Measurements from ENCODE around the gene FBXL13. TPM values are rescaled to one million over a fixed set of nuclear protein-coding genes. Genes with fewer than 3 reads are reported as not detected.
"Not testable (repeated sequence)": the region's sequence is repeated elsewhere in the genome, so short reads cannot be mapped to it uniquely, and the experiment has no call there.

The FBXL13 gene
- total RNA-seq, 1 donor from 2014 or later: 2.1 TPM

- DNase-seq (ENCODE audit: low read depth, low spot score): no peak
- no peaks in the 10 kb centered on the region for H3K4me1 Mint-ChIP-seq
- H3K4me3 Mint-ChIP-seq: no peak overlapping the region
- no peaks in the 10 kb centered on the region for H3K36me3 Mint-ChIP-seq (ENCODE audit: low read depth)
- TF ChIP-seq, protein P1, sequence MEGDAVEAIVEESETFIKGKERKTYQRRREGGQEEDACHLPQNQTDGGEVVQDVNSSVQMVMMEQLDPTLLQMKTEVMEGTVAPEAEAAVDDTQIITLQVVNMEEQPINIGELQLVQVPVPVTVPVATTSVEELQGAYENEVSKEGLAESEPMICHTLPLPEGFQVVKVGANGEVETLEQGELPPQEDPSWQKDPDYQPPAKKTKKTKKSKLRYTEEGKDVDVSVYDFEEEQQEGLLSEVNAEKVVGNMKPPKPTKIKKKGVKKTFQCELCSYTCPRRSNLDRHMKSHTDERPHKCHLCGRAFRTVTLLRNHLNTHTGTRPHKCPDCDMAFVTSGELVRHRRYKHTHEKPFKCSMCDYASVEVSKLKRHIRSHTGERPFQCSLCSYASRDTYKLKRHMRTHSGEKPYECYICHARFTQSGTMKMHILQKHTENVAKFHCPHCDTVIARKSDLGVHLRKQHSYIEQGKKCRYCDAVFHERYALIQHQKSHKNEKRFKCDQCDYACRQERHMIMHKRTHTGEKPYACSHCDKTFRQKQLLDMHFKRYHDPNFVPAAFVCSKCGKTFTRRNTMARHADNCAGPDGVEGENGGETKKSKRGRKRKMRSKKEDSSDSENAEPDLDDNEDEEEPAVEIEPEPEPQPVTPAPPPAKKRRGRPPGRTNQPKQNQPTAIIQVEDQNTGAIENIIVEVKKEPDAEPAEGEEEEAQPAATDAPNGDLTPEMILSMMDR (conservative IDR thresholded peaks at IDR 0.05): no peak
- H3K27ac Mint-ChIP-seq (ENCODE audit: unreplicated experiment): no peak overlapping the region
- H3K27me3 Mint-ChIP-seq (ENCODE audit: low read depth): no peaks in the 10 kb centered on the region
- peaks cover 3% of the 10 kb centered on the region for H3K9me3 Mint-ChIP-seq
Observed at GRCh38 chr7:102982235-102982634, 92.4 kb downstream of the FBXL13 start.

- Mint-ChIP-seq H3K27me3 (ENCODE audit: low read depth) (no peaks in the 10 kb centered on the region), H3K36me3 (ENCODE audit: low read depth) (peaks cover 4% of the 10 kb centered on the region), H3K27ac (ENCODE audit: unreplicated experiment) (no peak overlapping the region), H3K9me3 (peaks cover 7% of the 10 kb centered on the region), H3K4me3 (no peak overlapping the region), H3K4me1 (no peaks in the 10 kb centered on the region)
- TF ChIP-seq, protein P1 (conservative IDR thresholded peaks at IDR 0.05): no peak
- no peak for DNase-seq (ENCODE audit: low read depth, low spot score)
Observed at GRCh38 chr7:102981451-102981850, 93.1 kb downstream of the FBXL13 start.

- DNase-seq (ENCODE audit: low read depth, low spot score): no peak
- no peaks in the 10 kb centered on the region for H3K27me3 Mint-ChIP-seq (ENCODE audit: low read depth)
- peaks cover 7% of the 10 kb centered on the region for H3K36me3 Mint-ChIP-seq (ENCODE audit: low read depth)
- TF ChIP-seq, protein P1 (conservative IDR thresholded peaks at IDR 0.05): no peak
- H3K4me3 Mint-ChIP-seq: no peak overlapping the region
- no peak overlapping the region for H3K27ac Mint-ChIP-seq (ENCODE audit: unreplicated experiment)
- H3K9me3 Mint-ChIP-seq: peaks cover 11% of the 10 kb centered on the region
- no peaks in the 10 kb centered on the region for H3K4me1 Mint-ChIP-seq
Observed at GRCh38 chr7:102979670-102980069, 94.9 kb downstream of the FBXL13 start.

- DNase-seq (ENCODE audit: low read depth, low spot score): no peak
Observed at GRCh38 chr7:102978284-102978683, 96.3 kb downstream of the FBXL13 start.

DNA sequence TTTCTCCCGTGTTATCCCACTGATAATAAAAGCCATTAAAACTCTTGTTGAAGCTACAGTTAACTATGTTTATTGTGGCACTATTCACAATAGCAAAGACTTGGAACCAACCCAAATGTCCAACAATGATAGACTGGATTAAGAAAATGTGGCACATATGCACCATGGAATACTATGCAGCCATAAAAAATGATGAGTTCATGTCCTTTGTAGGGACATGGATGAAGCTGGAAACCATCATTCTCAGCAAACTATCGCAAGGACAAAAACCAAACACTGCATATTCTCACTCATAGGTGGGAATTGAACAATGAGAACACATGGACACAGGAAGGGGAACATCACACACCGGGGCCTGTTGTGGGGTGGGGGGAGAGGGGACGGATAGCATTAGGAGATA is 97.0 kb downstream of the FBXL13 start:
- not testable (repeated sequence) for H3K4me1 Mint-ChIP-seq; H3K36me3 Mint-ChIP-seq (ENCODE audit: low read depth); DNase-seq (ENCODE audit: low read depth, low spot score); H3K4me3 Mint-ChIP-seq; H3K27me3 Mint-ChIP-seq (ENCODE audit: low read depth); H3K27ac Mint-ChIP-seq (ENCODE audit: unreplicated experiment)
- peaks cover 11% of the 10 kb centered on the region for H3K9me3 Mint-ChIP-seq

More at GRCh38 chr7:102978284-102978683, 96.3 kb downstream of the FBXL13 start:
- no peak overlapping the region for H3K27ac Mint-ChIP-seq (ENCODE audit: unreplicated experiment)
- peaks cover 7% of the 10 kb centered on the region for H3K36me3 Mint-ChIP-seq (ENCODE audit: low read depth)
- H3K9me3 Mint-ChIP-seq: peaks cover 11% of the 10 kb centered on the region
- H3K27me3 Mint-ChIP-seq (ENCODE audit: low read depth): no peaks in the 10 kb centered on the region
- H3K4me1 Mint-ChIP-seq: no peaks in the 10 kb centered on the region
- TF ChIP-seq, protein P1 (conservative IDR thresholded peaks at IDR 0.05): no peak
- no peak overlapping the region for H3K4me3 Mint-ChIP-seq

- DNase-seq (ENCODE audit: low read depth, low spot score): no peak
- Mint-ChIP-seq H3K36me3 (ENCODE audit: low read depth) (peaks cover 10% of the 10 kb centered on the region), H3K4me1 (no peaks in the 10 kb centered on the region), H3K9me3 (peaks cover 11% of the 10 kb centered on the region), H3K27me3 (ENCODE audit: low read depth) (no peaks in the 10 kb centered on the region), H3K27ac (ENCODE audit: unreplicated experiment) (peak overlapping the region; percentile 38), H3K4me3 (no peak overlapping the region)
- TF ChIP-seq, protein P1 (conservative IDR thresholded peaks at IDR 0.05): no peak
Observed at GRCh38 chr7:102976493-102976892, 98.1 kb downstream of the FBXL13 start.
